Neural progenitor cell (in vitro differentiated cells): Measurements from ENCODE around the gene POMGNT2.

Experiments used
- CTCF ChIP-seq: fragments of 200-600 bp; sonication (generic); IDR thresholded peaks from 2 replicates; pipeline ENCODE4 v1.5.1; 2017; ENCODE audit warnings: antibody characterized with exemption, mild to moderate bottlenecking
- EZH2phosphoT487 ChIP-seq: fragments of 200-600 bp; sonication (generic); IDR thresholded peaks from 2 replicates; pipeline ENCODE4 v1.6.1; 2017; ENCODE audit warnings: antibody characterized with exemption

GRCh38 chr3:43106293-43106628 lies 382 bp upstream of the POMGNT2 start:
- TF ChIP-seq CTCF = no peak
- no peak for TF ChIP-seq EZH2phosphoT487
